ENCODE measurements around the gene CRNN. TPM values are rescaled to one million over a fixed set of nuclear protein-coding genes. Genes with fewer than 3 reads are reported as not detected.

The CRNN gene

Small RNA genes lying within 50 kb of the gene (small RNA-seq; reads per million reads assigned to genes)
- not detected for gene HMGN3P1 (ENCODE audit: insufficient read depth)
